ENCODE measurements around the gene CLCN3. TPM values are rescaled to one million over a fixed set of nuclear protein-coding genes. Genes with fewer than 3 reads are reported as not detected.

The CLCN3 gene
- polyA plus RNA-seq, 3 donors, result 5.3 to 7.8 (median 5.4) TPM

DNA sequence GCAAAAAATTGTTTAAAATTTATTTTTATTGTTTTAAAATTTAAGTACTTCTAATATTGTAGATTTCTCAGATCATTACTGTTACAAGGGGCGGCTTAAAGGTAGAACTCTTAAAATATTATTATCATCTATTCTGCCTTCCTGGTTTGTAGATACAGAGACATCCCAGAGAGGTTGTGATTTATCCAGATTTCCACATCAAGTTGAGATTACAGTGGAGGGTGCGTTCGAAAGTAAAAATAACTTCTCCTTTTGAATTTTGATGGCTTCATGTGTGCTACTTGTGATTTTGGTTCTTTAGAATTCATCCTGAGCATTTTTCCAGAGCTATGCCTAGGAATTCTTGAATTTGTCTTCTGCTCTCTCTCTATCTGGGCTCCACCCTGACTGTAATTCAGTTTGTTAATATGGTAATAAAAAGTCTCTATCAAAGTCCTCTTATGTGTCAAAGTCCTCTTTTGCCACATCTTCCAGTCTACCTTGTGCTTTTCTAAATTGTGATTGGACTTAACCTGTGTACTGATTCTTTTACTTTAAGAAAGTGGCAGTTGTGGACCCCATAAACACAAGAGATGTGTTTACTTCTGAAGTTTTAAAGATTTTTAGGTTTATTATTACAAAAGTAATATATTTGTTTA lies 37.2 kb downstream of the CLCN3 start:
- Mint-ChIP-seq H3K4me1 (peaks cover 29% of the 10 kb centered on the region), H3K27me3 (ENCODE audit: low read depth in 3 of 3) (no peaks in the 10 kb centered on the region), H3K4me3 (no peak overlapping the region), H3K9me3 (peaks cover 0 to 3% (median 0%) of the 10 kb centered on the region in 7 donors), H3K27ac (peak overlapping the region in 6 of 7 donors; percentile 3 to 85 (median 50)), H3K36me3 (peaks cover 10 to 12% of the 10 kb centered on the region in 2 donors)
- no peak overlapping the region for H2AFZ ChIP-seq (ENCODE audit: insufficient read depth, low read depth, low read length, poor library complexity, severe bottlenecking)
- TF ChIP-seq, protein P1, sequence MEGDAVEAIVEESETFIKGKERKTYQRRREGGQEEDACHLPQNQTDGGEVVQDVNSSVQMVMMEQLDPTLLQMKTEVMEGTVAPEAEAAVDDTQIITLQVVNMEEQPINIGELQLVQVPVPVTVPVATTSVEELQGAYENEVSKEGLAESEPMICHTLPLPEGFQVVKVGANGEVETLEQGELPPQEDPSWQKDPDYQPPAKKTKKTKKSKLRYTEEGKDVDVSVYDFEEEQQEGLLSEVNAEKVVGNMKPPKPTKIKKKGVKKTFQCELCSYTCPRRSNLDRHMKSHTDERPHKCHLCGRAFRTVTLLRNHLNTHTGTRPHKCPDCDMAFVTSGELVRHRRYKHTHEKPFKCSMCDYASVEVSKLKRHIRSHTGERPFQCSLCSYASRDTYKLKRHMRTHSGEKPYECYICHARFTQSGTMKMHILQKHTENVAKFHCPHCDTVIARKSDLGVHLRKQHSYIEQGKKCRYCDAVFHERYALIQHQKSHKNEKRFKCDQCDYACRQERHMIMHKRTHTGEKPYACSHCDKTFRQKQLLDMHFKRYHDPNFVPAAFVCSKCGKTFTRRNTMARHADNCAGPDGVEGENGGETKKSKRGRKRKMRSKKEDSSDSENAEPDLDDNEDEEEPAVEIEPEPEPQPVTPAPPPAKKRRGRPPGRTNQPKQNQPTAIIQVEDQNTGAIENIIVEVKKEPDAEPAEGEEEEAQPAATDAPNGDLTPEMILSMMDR (IDR thresholded peaks at IDR 0.05), result no peak
- peaks cover 11 to 18% of the 10 kb centered on the region in 2 donors for H3K4me1 ChIP-seq (ENCODE audit: control insufficient read depth in 1 of 2, insufficient read depth in 2 of 2, low read length in 2 of 2)
- DNase-seq, result peak in 2 of 3 donors; percentile 44 to 50
- H3K27ac ChIP-seq (ENCODE audit: low read depth in 1 of 2, low read length in 2 of 2), result peak overlapping the region in 1 of 2 donors; percentile 38
- no peak overlapping the region for H3K4me3 ChIP-seq (replicated peaks in 1 of 3; ENCODE audit: low read depth in 2 of 3, low read length in 3 of 3)
- no CpG with 5 or more reads among the region's 3 CpGs for WGBS (ENCODE audit: insufficient coverage)
- no peak overlapping the region for H3K4me2 ChIP-seq (replicated peaks; ENCODE audit: extremely low read depth, low read length, poor library complexity, severe bottlenecking)
- no peaks in the 10 kb centered on the region for H3K27me3 ChIP-seq (ENCODE audit: control insufficient read depth in 2 of 2, insufficient read depth in 2 of 2, low read length in 2 of 2)
- no peak overlapping the region for H3K9ac ChIP-seq (ENCODE audit: insufficient read depth, low read length, poor library complexity, severe bottlenecking)
- no peaks in the 10 kb centered on the region for H4K20me1 ChIP-seq (ENCODE audit: insufficient read depth, low read length)
- intact Hi-C loops (cut with micrococcal nuclease), result loop anchor here (5.0 kb wide), 2 partner anchors 35 to 45 kb away; partner anchors contain the start of genes CLCN3 (in 1 of the 2) and NEK1 (in 1 of the 2)
- peaks cover 4 to 8% of the 10 kb centered on the region in 2 donors for H3K36me3 ChIP-seq (replicated peaks in 1 of 2; ENCODE audit: control insufficient read depth in 1 of 2, insufficient read depth in 2 of 2, low read length in 2 of 2)
- peaks cover 25% of the 10 kb centered on the region for H3K79me2 ChIP-seq (ENCODE audit: insufficient read depth, low read length)
- no peaks in the 10 kb centered on the region for H3K9me3 ChIP-seq (replicated peaks in 1 of 2; ENCODE audit: control insufficient read depth in 1 of 2, insufficient read depth in 1 of 2, low read length in 2 of 2)

DNA sequence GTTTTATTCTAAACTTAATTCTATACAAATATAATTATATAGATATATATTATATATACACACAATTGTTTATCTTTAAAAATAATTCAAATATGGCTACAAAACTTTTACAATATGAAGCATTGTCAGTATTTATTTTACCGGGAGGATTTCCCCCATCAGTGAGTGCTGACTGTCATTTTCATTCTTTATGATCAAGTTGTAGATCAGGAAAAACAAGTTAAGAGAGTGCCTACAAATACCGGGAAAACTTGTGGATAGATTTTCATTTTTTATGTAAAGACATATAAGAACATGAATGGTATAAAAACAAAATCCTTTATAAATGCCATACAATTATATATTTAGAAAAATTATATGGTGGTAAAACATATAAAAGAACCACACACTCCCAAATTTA lies 37.8 kb downstream of the CLCN3 start:
- no peak overlapping the region for H3K4me3 ChIP-seq (replicated peaks in 1 of 3; ENCODE audit: low read depth in 2 of 3, low read length in 3 of 3)
- peaks cover 11 to 18% of the 10 kb centered on the region in 2 donors for H3K4me1 ChIP-seq (ENCODE audit: control insufficient read depth in 1 of 2, insufficient read depth in 2 of 2, low read length in 2 of 2)
- H3K36me3 ChIP-seq (replicated peaks in 1 of 2; ENCODE audit: control insufficient read depth in 1 of 2, insufficient read depth in 2 of 2, low read length in 2 of 2), result peaks cover 4 to 8% of the 10 kb centered on the region in 2 donors
- peaks cover 29% of the 10 kb centered on the region for H3K4me1 Mint-ChIP-seq
- peak overlapping the region in 1 of 7 donors; percentile 75 for H3K27ac Mint-ChIP-seq
- no peak overlapping the region for H2AFZ ChIP-seq (ENCODE audit: insufficient read depth, low read depth, low read length, poor library complexity, severe bottlenecking)
- no CpG with 5 or more reads among the region's 2 CpGs for WGBS (ENCODE audit: insufficient coverage)
- H3K9ac ChIP-seq (ENCODE audit: insufficient read depth, low read length, poor library complexity, severe bottlenecking), result no peak overlapping the region
- DNase-seq, result no peak
- no peaks in the 10 kb centered on the region for H3K27me3 Mint-ChIP-seq (ENCODE audit: low read depth in 3 of 3)
- no peaks in the 10 kb centered on the region for H3K9me3 ChIP-seq (replicated peaks in 1 of 2; ENCODE audit: control insufficient read depth in 1 of 2, insufficient read depth in 1 of 2, low read length in 2 of 2)
- H3K4me2 ChIP-seq (replicated peaks; ENCODE audit: extremely low read depth, low read length, poor library complexity, severe bottlenecking), result no peak overlapping the region
- intact Hi-C loops (cut with micrococcal nuclease), result loop anchor here (5.0 kb wide), 2 partner anchors 36 to 46 kb away; partner anchors contain the start of genes CLCN3 (in 1 of the 2) and NEK1 (in 1 of the 2)
- no peak overlapping the region for H3K4me3 Mint-ChIP-seq
- no peak overlapping the region for H3K27ac ChIP-seq (ENCODE audit: low read depth in 1 of 2, low read length in 2 of 2)
- peaks cover 0 to 3% (median 0%) of the 10 kb centered on the region in 7 donors for H3K9me3 Mint-ChIP-seq
- H4K20me1 ChIP-seq (ENCODE audit: insufficient read depth, low read length), result no peaks in the 10 kb centered on the region
- no peaks in the 10 kb centered on the region for H3K27me3 ChIP-seq (ENCODE audit: control insufficient read depth in 2 of 2, insufficient read depth in 2 of 2, low read length in 2 of 2)
- TF ChIP-seq, protein P1 (IDR thresholded peaks at IDR 0.05), result no peak
- H3K79me2 ChIP-seq (ENCODE audit: insufficient read depth, low read length), result peaks cover 25% of the 10 kb centered on the region
- H3K36me3 Mint-ChIP-seq, result peaks cover 9 to 10% of the 10 kb centered on the region in 2 donors

Data from CD14-positive monocyte (primary cell).